ENCODE data around the gene PPTC7.

DNA sequence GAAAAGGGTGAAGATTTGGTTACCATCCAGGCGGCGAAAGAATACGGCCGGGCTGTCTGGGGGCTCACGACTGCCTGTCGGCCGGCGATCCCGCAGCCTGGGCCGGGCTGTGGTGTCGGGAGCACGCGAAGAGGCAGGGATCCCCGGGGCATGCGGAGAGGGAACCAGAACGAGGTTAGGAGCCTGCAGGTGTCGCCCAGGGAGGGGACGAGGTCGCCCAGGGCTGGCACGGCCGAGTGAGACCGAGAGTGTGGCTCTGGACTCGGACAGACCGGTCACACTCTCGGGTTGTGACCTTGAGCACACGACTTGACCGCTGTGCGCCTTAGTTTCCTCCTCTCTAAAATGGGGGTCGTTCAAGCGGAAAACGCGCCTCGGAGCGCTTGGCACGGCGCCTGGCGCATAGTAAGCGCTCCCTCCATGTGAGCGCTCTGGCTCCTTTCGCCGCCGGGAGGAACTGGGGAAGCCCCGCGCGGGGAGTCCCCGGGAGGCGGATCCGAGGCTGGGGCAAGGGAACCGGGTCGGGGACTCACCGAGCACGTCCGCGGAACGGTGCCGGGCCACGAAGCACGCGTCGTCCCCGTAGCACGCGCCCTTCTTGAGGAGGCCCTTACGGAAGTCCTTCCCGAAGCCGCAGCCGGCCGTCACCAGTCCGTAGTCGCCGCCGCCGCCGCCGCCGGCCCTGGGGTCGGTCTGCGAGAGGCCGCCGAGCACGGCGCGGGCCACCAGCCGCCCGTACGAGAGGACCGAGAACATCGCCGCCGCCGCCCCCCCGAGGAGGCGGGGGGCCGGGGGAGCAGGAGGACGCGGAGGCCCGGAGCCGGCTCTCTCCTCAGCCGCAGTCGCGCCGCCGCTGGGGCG is 612 bp downstream of the PPTC7 start:
- TF ChIP-seq, protein P1, sequence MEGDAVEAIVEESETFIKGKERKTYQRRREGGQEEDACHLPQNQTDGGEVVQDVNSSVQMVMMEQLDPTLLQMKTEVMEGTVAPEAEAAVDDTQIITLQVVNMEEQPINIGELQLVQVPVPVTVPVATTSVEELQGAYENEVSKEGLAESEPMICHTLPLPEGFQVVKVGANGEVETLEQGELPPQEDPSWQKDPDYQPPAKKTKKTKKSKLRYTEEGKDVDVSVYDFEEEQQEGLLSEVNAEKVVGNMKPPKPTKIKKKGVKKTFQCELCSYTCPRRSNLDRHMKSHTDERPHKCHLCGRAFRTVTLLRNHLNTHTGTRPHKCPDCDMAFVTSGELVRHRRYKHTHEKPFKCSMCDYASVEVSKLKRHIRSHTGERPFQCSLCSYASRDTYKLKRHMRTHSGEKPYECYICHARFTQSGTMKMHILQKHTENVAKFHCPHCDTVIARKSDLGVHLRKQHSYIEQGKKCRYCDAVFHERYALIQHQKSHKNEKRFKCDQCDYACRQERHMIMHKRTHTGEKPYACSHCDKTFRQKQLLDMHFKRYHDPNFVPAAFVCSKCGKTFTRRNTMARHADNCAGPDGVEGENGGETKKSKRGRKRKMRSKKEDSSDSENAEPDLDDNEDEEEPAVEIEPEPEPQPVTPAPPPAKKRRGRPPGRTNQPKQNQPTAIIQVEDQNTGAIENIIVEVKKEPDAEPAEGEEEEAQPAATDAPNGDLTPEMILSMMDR (IDR thresholded peaks at IDR 0.05), result no peak
- TF ChIP-seq POLR2A (IDR thresholded peaks at IDR 0.05), result peak in 1 of 2 donors; percentile 7
